ENCODE results near the gene EPN3.

The EPN3 gene

GRCh38 chr17:50541716-50542688 lies 9.5 kb downstream of the EPN3 start (continued):
- TF ChIP-seq ZNF580 (tag by site-specific recombination; IDR thresholded peaks at IDR 0.05) = no peak
- TF ChIP-seq ZBTB6 (tag by site-specific recombination; IDR thresholded peaks at IDR 0.05) = 0 out of 2 replicates have a peak, but pooled peaks have one; percentile 7
- TF ChIP-seq, protein P1, sequence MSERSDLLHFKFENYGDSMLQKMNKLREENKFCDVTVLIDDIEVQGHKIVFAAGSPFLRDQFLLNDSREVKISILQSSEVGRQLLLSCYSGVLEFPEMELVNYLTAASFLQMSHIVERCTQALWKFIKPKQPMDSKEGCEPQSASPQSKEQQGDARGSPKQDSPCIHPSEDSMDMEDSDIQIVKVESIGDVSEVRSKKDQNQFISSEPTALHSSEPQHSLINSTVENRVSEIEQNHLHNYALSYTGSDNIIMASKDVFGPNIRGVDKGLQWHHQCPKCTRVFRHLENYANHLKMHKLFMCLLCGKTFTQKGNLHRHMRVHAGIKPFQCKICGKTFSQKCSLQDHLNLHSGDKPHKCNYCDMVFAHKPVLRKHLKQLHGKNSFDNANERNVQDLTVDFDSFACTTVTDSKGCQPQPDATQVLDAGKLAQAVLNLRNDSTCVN (tag by site-specific recombination; optimal IDR thresholded peaks at IDR 0.05) = peak; percentile 52
- TF ChIP-seq GLIS1 (tag by site-specific recombination; IDR thresholded peaks at IDR 0.05) = peak; percentile 25; the same call in 1 of the 2 replicates
- TF ChIP-seq ZNF777 (tag by site-specific recombination; IDR thresholded peaks at IDR 0.05; ENCODE audit: borderline replicate concordance) = no peak
- TF ChIP-seq YY1 (tag by site-specific recombination; IDR thresholded peaks at IDR 0.05) = no peak
- peak; percentile 54; the same call in 1 of the 2 replicates for TF ChIP-seq OSR2 (tag by site-specific recombination; IDR thresholded peaks at IDR 0.05)
- peak; percentile 87 for TF ChIP-seq KLF9 (tag by site-specific recombination; IDR thresholded peaks at IDR 0.05; ENCODE audit: low read depth)
- TF ChIP-seq SCRT2 (tag by site-specific recombination; IDR thresholded peaks at IDR 0.05) = no peak
- TF ChIP-seq, protein P2, sequence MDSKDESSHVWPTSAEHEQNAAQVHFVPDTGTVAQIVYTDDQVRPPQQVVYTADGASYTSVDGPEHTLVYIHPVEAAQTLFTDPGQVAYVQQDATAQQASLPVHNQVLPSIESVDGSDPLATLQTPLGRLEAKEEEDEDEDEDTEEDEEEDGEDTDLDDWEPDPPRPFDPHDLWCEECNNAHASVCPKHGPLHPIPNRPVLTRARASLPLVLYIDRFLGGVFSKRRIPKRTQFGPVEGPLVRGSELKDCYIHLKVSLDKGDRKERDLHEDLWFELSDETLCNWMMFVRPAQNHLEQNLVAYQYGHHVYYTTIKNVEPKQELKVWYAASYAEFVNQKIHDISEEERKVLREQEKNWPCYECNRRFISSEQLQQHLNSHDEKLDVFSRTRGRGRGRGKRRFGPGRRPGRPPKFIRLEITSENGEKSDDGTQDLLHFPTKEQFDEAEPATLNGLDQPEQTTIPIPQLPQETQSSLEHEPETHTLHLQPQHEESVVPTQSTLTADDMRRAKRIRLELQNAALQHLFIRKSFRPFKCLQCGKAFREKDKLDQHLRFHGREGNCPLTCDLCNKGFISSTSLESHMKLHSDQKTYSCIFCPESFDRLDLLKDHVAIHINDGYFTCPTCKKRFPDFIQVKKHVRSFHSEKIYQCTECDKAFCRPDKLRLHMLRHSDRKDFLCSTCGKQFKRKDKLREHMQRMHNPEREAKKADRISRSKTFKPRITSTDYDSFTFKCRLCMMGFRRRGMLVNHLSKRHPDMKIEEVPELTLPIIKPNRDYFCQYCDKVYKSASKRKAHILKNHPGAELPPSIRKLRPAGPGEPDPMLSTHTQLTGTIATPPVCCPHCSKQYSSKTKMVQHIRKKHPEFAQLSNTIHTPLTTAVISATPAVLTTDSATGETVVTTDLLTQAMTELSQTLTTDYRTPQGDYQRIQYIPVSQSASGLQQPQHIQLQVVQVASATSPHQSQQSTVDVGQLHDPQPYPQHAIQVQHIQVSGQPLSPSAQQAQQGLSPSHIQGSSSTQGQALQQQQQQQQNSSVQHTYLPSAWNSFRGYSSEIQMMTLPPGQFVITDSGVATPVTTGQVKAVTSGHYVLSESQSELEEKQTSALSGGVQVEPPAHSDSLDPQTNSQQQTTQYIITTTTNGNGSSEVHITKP (tag by site-specific recombination; IDR thresholded peaks at IDR 0.05) = peak; percentile 59; the same call in 1 of the 2 replicates
- 0 out of 2 replicates have a peak, but pooled peaks have one; percentile 66 for TF ChIP-seq ZXDB (tag by site-specific recombination; IDR thresholded peaks at IDR 0.05)
- TF ChIP-seq ZNF10 (tag by site-specific recombination; IDR thresholded peaks at IDR 0.05) = no peak
- peak; percentile 67; the same call in 1 of the 2 replicates for TF ChIP-seq ZNF561 (tag by site-specific recombination; IDR thresholded peaks at IDR 0.05; ENCODE audit: borderline replicate concordance)
- TF ChIP-seq ZBTB8A (tag by site-specific recombination; IDR thresholded peaks at IDR 0.05) = peak; percentile 55
- peak; percentile 84 for TF ChIP-seq ZNF600 (tag by site-specific recombination; IDR thresholded peaks at IDR 0.05)
- TF ChIP-seq, protein P3, sequence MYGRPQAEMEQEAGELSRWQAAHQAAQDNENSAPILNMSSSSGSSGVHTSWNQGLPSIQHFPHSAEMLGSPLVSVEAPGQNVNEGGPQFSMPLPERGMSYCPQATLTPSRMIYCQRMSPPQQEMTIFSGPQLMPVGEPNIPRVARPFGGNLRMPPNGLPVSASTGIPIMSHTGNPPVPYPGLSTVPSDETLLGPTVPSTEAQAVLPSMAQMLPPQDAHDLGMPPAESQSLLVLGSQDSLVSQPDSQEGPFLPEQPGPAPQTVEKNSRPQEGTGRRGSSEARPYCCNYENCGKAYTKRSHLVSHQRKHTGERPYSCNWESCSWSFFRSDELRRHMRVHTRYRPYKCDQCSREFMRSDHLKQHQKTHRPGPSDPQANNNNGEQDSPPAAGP (tag by site-specific recombination; IDR thresholded peaks at IDR 0.05) = peak; percentile 72; the same call in 1 of the 2 replicates
- no peak for TF ChIP-seq ZFP41 (tag by site-specific recombination; IDR thresholded peaks at IDR 0.05; ENCODE audit: borderline replicate concordance)
- TF ChIP-seq ZNF174 (tag by site-specific recombination; IDR thresholded peaks at IDR 0.05) = no peak
- TF ChIP-seq, protein P4, sequence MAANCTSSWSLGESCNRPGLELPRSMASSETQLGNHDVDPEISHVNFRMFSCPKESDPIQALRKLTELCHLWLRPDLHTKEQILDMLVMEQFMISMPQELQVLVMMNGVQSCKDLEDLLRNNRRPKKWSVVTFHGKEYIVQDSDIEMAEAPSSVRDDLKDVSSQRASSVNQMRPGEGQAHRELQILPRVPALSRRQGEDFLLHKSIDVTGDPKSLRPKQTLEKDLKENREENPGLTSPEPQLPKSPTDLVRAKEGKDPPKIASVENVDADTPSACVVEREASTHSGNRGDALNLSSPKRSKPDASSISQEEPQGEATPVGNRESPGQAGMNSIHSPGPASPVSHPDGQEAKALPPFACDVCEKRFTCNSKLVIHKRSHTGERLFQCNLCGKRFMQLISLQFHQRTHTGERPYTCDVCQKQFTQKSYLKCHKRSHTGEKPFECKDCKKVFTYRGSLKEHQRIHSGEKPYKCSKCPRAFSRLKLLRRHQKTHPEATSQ (tag by site-specific recombination; IDR thresholded peaks at IDR 0.05) = no peak
- TF ChIP-seq ZEB2 (tag by site-specific recombination; IDR thresholded peaks at IDR 0.05) = peak; percentile 29; the same call in 1 of the 2 replicates
- TF ChIP-seq, protein P5, sequence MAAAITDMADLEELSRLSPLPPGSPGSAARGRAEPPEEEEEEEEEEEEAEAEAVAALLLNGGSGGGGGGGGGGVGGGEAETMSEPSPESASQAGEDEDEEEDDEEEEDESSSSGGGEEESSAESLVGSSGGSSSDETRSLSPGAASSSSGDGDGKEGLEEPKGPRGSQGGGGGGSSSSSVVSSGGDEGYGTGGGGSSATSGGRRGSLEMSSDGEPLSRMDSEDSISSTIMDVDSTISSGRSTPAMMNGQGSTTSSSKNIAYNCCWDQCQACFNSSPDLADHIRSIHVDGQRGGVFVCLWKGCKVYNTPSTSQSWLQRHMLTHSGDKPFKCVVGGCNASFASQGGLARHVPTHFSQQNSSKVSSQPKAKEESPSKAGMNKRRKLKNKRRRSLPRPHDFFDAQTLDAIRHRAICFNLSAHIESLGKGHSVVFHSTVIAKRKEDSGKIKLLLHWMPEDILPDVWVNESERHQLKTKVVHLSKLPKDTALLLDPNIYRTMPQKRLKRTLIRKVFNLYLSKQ (tag by site-specific recombination; IDR thresholded peaks at IDR 0.05; ENCODE audit: borderline replicate concordance) = no peak
- TF ChIP-seq, protein P6, sequence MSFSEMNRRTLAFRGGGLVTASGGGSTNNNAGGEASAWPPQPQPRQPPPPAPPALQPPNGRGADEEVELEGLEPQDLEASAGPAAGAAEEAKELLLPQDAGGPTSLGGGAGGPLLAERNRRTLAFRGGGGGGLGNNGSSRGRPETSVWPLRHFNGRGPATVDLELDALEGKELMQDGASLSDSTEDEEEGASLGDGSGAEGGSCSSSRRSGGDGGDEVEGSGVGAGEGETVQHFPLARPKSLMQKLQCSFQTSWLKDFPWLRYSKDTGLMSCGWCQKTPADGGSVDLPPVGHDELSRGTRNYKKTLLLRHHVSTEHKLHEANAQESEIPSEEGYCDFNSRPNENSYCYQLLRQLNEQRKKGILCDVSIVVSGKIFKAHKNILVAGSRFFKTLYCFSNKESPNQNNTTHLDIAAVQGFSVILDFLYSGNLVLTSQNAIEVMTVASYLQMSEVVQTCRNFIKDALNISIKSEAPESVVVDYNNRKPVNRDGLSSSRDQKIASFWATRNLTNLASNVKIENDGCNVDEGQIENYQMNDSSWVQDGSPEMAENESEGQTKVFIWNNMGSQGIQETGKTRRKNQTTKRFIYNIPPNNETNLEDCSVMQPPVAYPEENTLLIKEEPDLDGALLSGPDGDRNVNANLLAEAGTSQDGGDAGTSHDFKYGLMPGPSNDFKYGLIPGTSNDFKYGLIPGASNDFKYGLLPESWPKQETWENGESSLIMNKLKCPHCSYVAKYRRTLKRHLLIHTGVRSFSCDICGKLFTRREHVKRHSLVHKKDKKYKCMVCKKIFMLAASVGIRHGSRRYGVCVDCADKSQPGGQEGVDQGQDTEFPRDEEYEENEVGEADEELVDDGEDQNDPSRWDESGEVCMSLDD (tag by site-specific recombination; IDR thresholded peaks at IDR 0.05) = peak; percentile 42; the same call in 1 of the 2 replicates
- TF ChIP-seq MYNN (tag by site-specific recombination; IDR thresholded peaks at IDR 0.05; ENCODE audit: borderline replicate concordance) = no peak
- TF ChIP-seq ZNF76 (tag by site-specific recombination; IDR thresholded peaks at IDR 0.05; ENCODE audit: borderline replicate concordance, low read depth) = peak; percentile 46; the same call in 1 of the 2 replicates

Measured in HEK293 (cell line).